ENCODE results near the gene TMC4. TPM values are rescaled to one million over a fixed set of nuclear protein-coding genes. Genes with fewer than 3 reads are reported as not detected.
A peak's percentile ranks its signal among the peaks of the same experiment; 100 is the strongest.

The TMC4 gene
- total RNA-seq, 3 donors from 2014 or later = 0.48 to 41.6 (median 38.0) TPM

DNA sequence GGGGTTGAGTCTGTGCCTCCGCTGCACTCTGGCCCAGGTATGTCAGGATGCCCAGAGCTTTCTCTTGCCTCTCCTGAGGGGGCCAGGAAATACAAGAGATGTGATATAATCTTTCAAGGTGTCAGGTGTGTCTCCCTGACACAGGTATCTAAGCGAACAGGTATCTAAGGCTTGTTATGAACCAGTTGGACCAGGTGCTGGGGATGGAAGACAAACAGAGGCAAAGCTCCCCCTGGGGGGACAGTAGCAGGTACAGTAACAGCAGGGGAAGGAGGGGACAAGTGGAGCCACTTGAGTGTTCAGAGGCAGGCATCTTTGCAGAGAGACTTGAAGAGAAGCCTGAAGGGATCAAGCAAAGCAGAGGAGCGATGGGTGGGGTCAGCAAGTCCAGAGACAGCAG is 16.0 kb downstream of the TMC4 start:
- Histone ChIP-seq H3K27ac (no peak overlapping the region), H3K9me3 (no peaks in the 10 kb centered on the region), H3K36me3 (no peaks in the 10 kb centered on the region), H3K27me3 (no peaks in the 10 kb centered on the region), H3K4me3 (no peak overlapping the region), H3K4me1 (peaks cover 0 to 7% of the 10 kb centered on the region in 2 donors)
- no peak for DNase-seq (ENCODE audit: low spot score in 2 of 2)
- intact Hi-C loops (cut with DNase I; ENCODE audit: low total_unique reads) = loop anchor here (5.0 kb wide), 1 partner anchor 1440 kb away; no protein-coding TSS in a partner anchor
- TF ChIP-seq POLR2A (IDR thresholded peaks at IDR 0.05) = no peak
- TF ChIP-seq POLR2AphosphoS5 (IDR thresholded peaks at IDR 0.05) = no peak
- TF ChIP-seq, protein P1, sequence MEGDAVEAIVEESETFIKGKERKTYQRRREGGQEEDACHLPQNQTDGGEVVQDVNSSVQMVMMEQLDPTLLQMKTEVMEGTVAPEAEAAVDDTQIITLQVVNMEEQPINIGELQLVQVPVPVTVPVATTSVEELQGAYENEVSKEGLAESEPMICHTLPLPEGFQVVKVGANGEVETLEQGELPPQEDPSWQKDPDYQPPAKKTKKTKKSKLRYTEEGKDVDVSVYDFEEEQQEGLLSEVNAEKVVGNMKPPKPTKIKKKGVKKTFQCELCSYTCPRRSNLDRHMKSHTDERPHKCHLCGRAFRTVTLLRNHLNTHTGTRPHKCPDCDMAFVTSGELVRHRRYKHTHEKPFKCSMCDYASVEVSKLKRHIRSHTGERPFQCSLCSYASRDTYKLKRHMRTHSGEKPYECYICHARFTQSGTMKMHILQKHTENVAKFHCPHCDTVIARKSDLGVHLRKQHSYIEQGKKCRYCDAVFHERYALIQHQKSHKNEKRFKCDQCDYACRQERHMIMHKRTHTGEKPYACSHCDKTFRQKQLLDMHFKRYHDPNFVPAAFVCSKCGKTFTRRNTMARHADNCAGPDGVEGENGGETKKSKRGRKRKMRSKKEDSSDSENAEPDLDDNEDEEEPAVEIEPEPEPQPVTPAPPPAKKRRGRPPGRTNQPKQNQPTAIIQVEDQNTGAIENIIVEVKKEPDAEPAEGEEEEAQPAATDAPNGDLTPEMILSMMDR (IDR thresholded peaks at IDR 0.05) = no peak

DNA sequence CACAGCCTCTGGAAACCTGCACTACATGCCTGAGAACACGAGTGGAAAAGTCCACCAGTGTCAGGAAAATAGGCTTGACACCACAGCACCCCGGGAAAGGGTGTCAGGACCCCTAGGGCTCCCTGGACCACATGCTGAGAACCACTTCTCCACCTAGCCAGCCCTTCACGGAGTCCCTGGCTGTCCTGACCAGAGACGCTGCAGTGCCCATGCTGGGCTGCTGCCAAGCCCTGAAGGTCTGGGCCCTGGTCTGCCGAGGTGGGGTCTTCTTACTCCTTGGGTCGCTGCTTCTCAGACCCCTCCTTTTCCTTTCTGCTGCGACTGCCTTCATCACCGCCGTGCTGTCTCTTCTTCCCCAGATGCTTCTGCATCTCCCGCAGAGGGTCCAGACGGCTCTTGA is 16.5 kb downstream of the TMC4 start:
- H3K9me3 ChIP-seq = no peaks in the 10 kb centered on the region
- intact Hi-C loops (cut with DNase I; ENCODE audit: low total_unique reads) = loop anchor here (5.0 kb wide), 1 partner anchor 1439 kb away; no protein-coding TSS in a partner anchor
- no peak for TF ChIP-seq POLR2A (IDR thresholded peaks at IDR 0.05)
- no peak for TF ChIP-seq POLR2AphosphoS5 (IDR thresholded peaks at IDR 0.05)
- TF ChIP-seq, protein P1 (IDR thresholded peaks at IDR 0.05) = no peak
- no peaks in the 10 kb centered on the region for H3K36me3 ChIP-seq
- H3K27me3 ChIP-seq = no peaks in the 10 kb centered on the region
- H3K27ac ChIP-seq = no peak overlapping the region
- DNase-seq (ENCODE audit: low spot score in 2 of 2) = no peak
- peaks cover 0 to 7% of the 10 kb centered on the region in 2 donors for H3K4me1 ChIP-seq
- H3K4me3 ChIP-seq = no peak overlapping the region

DNA sequence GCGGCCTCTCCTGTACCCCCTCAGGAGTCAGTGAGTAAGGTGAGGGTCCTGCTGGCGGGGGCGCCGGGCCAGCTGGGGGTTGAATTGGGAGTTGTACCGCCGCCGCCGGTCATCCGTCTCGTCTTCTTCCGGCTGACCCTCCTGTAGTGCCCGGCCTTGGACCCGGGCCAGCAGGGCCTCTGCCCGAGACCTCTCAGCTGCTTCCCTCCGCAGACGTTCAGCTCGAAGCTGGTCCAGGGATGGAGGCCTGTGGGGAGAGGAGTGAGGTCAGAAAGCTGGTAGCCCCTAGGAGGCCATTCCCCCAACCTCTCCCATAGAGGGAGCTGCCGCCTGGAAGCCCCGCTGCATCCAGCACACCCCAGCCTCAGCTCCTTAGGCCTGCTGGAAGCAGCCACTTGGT is 17.3 kb downstream of the TMC4 start:
- H3K4me1 ChIP-seq = peaks cover 0 to 4% of the 10 kb centered on the region in 2 donors
- no peak overlapping the region for H3K27ac ChIP-seq
- H3K9me3 ChIP-seq = no peaks in the 10 kb centered on the region
- no peak for DNase-seq (ENCODE audit: low spot score in 2 of 2)
- intact Hi-C loops (cut with DNase I; ENCODE audit: low total_unique reads) = loop anchor here (5.0 kb wide), 1 partner anchor 1438 kb away; no protein-coding TSS in a partner anchor
- TF ChIP-seq, protein P1 (IDR thresholded peaks at IDR 0.05) = no peak
- TF ChIP-seq POLR2A (IDR thresholded peaks at IDR 0.05) (no peak), POLR2AphosphoS5 (IDR thresholded peaks at IDR 0.05) (no peak)
- no peaks in the 10 kb centered on the region for H3K36me3 ChIP-seq
- H3K27me3 ChIP-seq = no peaks in the 10 kb centered on the region
- H3K4me3 ChIP-seq = no peak overlapping the region

DNA sequence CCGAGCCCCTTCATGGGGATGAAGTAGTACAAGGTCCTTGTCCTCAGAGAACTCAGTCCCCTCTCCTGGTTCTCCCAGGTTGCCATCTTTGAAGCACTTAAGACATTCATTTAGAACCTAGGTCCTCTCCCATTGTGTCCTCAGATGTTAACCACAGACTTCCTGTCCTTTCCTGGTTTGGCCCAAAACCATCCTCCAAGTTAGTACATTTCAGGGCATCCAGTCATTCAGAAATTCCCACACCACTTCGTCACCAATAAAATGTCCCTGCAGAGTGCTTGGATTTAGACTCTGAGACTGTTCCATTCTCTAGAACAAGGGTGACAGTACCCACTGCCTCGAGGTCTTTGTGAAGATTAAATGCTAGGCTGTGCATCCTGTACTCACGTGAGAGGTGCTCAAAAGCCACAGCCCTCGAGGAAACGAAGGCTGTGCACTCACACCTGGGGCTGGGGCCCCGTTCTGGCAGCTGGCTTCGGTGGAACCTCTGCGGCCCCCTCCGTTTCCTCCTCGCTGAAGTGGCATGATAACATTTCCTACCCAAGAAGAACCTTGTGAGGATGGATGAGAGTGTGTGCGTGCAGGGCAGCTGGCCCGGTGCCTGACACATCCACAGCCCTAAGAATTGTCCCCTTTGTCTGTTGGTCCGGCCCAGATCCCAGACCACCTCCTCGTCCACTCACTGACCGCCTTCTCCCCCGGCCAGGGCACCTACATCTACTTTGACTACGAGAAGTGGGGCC is 18.2 kb downstream of the TMC4 start:
- Histone ChIP-seq H3K27ac (no peak overlapping the region), H3K4me1 (no peaks in the 10 kb centered on the region), H3K9me3 (no peaks in the 10 kb centered on the region), H3K27me3 (no peaks in the 10 kb centered on the region), H3K36me3 (peaks cover 3% of the 10 kb centered on the region), H3K4me3 (no peak overlapping the region)
- intact Hi-C loops (cut with DNase I; ENCODE audit: low total_unique reads) = loop anchor here (5.0 kb wide), 1 partner anchor 1437 kb away; no protein-coding TSS in a partner anchor
- TF ChIP-seq, protein P1 (IDR thresholded peaks at IDR 0.05) = no peak
- no peak for DNase-seq (ENCODE audit: low spot score in 2 of 2)

DNA sequence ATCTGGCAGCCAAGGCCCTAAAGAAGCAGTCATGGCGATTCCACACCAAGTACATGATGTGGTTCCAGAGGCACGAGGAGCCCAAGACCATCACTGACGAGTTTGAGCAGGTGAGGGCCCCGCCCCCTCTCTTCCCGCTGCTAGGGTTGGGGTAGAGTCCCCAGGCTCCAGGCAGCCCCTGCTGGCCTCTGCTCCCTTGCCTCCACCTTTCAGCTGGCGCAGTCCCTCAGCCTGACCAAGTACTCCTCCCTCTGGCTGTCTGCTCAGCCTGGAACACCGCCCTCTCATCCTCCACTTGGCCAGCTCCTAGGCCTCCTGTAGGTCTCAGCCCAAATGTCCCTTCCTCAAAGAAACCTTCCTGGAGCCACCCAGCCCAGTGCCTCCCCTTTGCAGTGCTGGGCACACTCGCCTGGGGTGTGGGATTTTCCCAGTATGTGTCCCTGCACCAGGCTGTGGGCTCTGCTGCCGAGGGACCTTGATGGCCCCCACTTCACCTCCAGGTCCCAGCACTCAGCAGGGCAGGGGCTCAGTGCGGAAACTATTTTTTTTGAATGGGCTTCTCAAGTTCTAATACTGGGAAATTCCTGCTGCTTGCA is 19.1 kb downstream of the TMC4 start:
- H3K9me3 ChIP-seq = no peaks in the 10 kb centered on the region
- TF ChIP-seq, protein P1 (IDR thresholded peaks at IDR 0.05) = no peak
- TF ChIP-seq POLR2AphosphoS5 (IDR thresholded peaks at IDR 0.05) (no peak), POLR2A (IDR thresholded peaks at IDR 0.05) (no peak)
- no peak overlapping the region for H3K4me3 ChIP-seq
- H3K36me3 ChIP-seq = peaks cover 4% of the 10 kb centered on the region
- no peaks in the 10 kb centered on the region for H3K4me1 ChIP-seq
- intact Hi-C loops (cut with DNase I; ENCODE audit: low total_unique reads) = no loop called here
- peak overlapping the region in 1 of 2 donors; percentile 70 for H3K27ac ChIP-seq
- H3K27me3 ChIP-seq = no peaks in the 10 kb centered on the region
- DNase-seq (ENCODE audit: low spot score in 2 of 2) = no peak
